WTC11 (cell line): Measurements from ENCODE around the gene RBM45. TPM values are rescaled to one million over a fixed set of nuclear protein-coding genes. Genes with fewer than 3 reads are reported as not detected.
A peak's percentile ranks its signal among the peaks of the same experiment; 100 is the strongest.

Experiments
- ATAC-seq: fragments of 200-7000 bp; cut with Tn5 transposase; 2 replicates; pipeline ENCODE4 v1.10.0; 2021; ENCODE audit warnings: mild to moderate bottlenecking, moderate library complexity
- CTCF ChIA-PET: fragments of 300-600 bp; sonication (Branson Sonifier 250); formaldehyde crosslinking; loops from one replicate; lab custom pipeline; 2021; ENCODE audit warnings: antibody characterized with exemption; lab: Charles Lee
- POLR2A ChIA-PET: fragments of 350-600 bp; sonication (Branson Sonifier 250); formaldehyde crosslinking; loops from one replicate; lab custom pipeline; 2021; ENCODE audit warnings: antibody characterized with exemption; lab: Charles Lee
- DNase-seq: peaks from one replicate; pipeline ENCODE4 v3.0.0; 2021; ENCODE audit warnings: low spot score
- H3K27ac Mint-ChIP-seq: 2 replicates; pipeline ENCODE4 v1.8.0; 2021; ENCODE audit warnings: mixed read lengths
- H3K27me3 Mint-ChIP-seq: 2 replicates; pipeline ENCODE4 v1.8.0; 2021; ENCODE audit warnings: low read depth, mild to moderate bottlenecking, moderate library complexity, mixed read lengths
- H3K36me3 Mint-ChIP-seq: 2 replicates; pipeline ENCODE4 v1.8.0; 2021; ENCODE audit warnings: mixed read lengths
- H3K4me1 Mint-ChIP-seq: 2 replicates; pipeline ENCODE4 v1.8.0; 2022; ENCODE audit warnings: mixed read lengths
- H3K4me3 Mint-ChIP-seq: 2 replicates; pipeline ENCODE4 v1.8.0; 2021; ENCODE audit warnings: mild to moderate bottlenecking, moderate library complexity, mixed read lengths
- H3K9me3 Mint-ChIP-seq: 2 replicates; pipeline ENCODE4 v1.8.0; 2021; ENCODE audit warnings: mixed read lengths
- AR ChIP-seq: fragments of 250-450 bp; sonication (Bioruptor Pico); IDR thresholded peaks from 2 replicates; pipeline ENCODE4 v1.9.0; 2021; ENCODE audit warnings: mild to moderate bottlenecking
- ERG ChIP-seq: fragments of 250-450 bp; sonication (Bioruptor Pico); IDR thresholded peaks from 2 replicates; pipeline ENCODE4 v1.8.0; 2021; ENCODE audit warnings: mild to moderate bottlenecking
- ETV6 ChIP-seq: sonication (generic); formaldehyde crosslinking; IDR thresholded peaks from 2 replicates; pipeline ENCODE4 v1.8.1; 2022; ENCODE audit warnings: mild to moderate bottlenecking, missing genetic modification reagents
- FOXP4 ChIP-seq: sonication (generic); formaldehyde crosslinking; IDR thresholded peaks from 2 replicates; pipeline ENCODE4 v1.8.0; 2022; ENCODE audit warnings: mild to moderate bottlenecking, missing genetic modification reagents
- JUN ChIP-seq: sonication (generic); formaldehyde crosslinking; IDR thresholded peaks from 2 replicates; pipeline ENCODE4 v1.8.0; 2023; ENCODE audit warnings: mild to moderate bottlenecking, missing genetic modification reagents
- NFATC4 ChIP-seq: fragments of 250-450 bp; sonication (Bioruptor Pico); IDR thresholded peaks from 2 replicates; pipeline ENCODE4 v1.9.0; 2021; ENCODE audit warnings: mild to moderate bottlenecking
- NFYB ChIP-seq: sonication (generic); formaldehyde crosslinking; conservative IDR thresholded peaks from 2 replicates; pipeline ENCODE4 v1.8.0; 2022; ENCODE audit warnings: low read depth, missing genetic modification reagents
- PRDM15 ChIP-seq: sonication (generic); formaldehyde crosslinking; IDR thresholded peaks from 2 replicates; pipeline ENCODE4 v1.8.0; 2022; ENCODE audit warnings: missing genetic modification reagents
- SOX15 ChIP-seq: fragments of 250-450 bp; sonication (Bioruptor Pico); IDR thresholded peaks from 2 replicates; pipeline ENCODE4 v1.9.0; 2021; ENCODE audit warnings: mild to moderate bottlenecking
- ZBTB43 ChIP-seq: sonication (generic); formaldehyde crosslinking; IDR thresholded peaks from 2 replicates; pipeline ENCODE4 v1.8.1; 2023; ENCODE audit warnings: mild to moderate bottlenecking, missing genetic modification reagents
- ZNF121 ChIP-seq: sonication (generic); formaldehyde crosslinking; IDR thresholded peaks from 2 replicates; pipeline ENCODE4 v1.8.0; 2023; ENCODE audit warnings: missing genetic modification reagents
- ZNF138 ChIP-seq: sonication (generic); formaldehyde crosslinking; conservative IDR thresholded peaks from 2 replicates; pipeline ENCODE4 v1.8.1; 2022; ENCODE audit warnings: mild to moderate bottlenecking, moderate library complexity, missing genetic modification reagents
- ZNF512 ChIP-seq: sonication (generic); formaldehyde crosslinking; IDR thresholded peaks from 2 replicates; pipeline ENCODE4 v1.8.1; 2022; ENCODE audit warnings: missing genetic modification reagents, borderline replicate concordance
- ZNF532 ChIP-seq: fragments of 250-450 bp; sonication (Bioruptor Pico); IDR thresholded peaks from 2 replicates; pipeline ENCODE4 v1.9.0; 2021; ENCODE audit warnings: mild to moderate bottlenecking, borderline replicate concordance
- total RNA-seq: library from RNA; stranded (reverse); gene quantifications from 3 replicates; pipeline ENCODE4 v1.2.3, GENCODE V29; 2021

RBM45 gene
- total RNA-seq, 1 experiment from 2014 or later, result 9.2 TPM

- TF ChIP-seq ERG (no peak), JUN (CRISPR knock-in tag) (no peak)
These were observed 40.2 kb upstream of the RBM45 start (continued) for GRCh38 chr2:178072000-178072382.

- ChIA-PET POLR2A (no interaction called here), CTCF (interaction anchor here (0.6 to 2.2 kb wide), 6 partner anchors 10 to 342 kb away, joined by 3 to 8 read pairs (median 4); no protein-coding TSS in a partner anchor)
- Mint-ChIP-seq H3K4me1 (peaks cover 16% of the 10 kb centered on the region), H3K4me3 (peak within 1 kb of the TSS; percentile 92), H3K27me3 (peaks cover 42% of the 10 kb centered on the region), H3K27ac (no peak within 1 kb of the TSS), H3K36me3 (no peaks in the 10 kb centered on the region), H3K9me3 (no peaks in the 10 kb centered on the region)
- ATAC-seq (peak; percentile 98), DNase-seq (peak; percentile 86)
- 0 out of 2 replicates have a peak, but pooled peaks have one; percentile 35 for TF ChIP-seq ETV6 (CRISPR knock-in tag)
- TF ChIP-seq ERG, result peak; percentile 65; the same call in 1 of the 2 replicates
- TF ChIP-seq ZNF138 (CRISPR knock-in tag), result no peak
- no peak for TF ChIP-seq NFATC4 (CRISPR knock-in tag)
- TF ChIP-seq PRDM15 (CRISPR knock-in tag), result 0 out of 2 replicates have a peak, but pooled peaks have one; percentile 30
- TF ChIP-seq ZBTB43 (CRISPR knock-in tag), result peak; percentile 23; the same call in 1 of the 2 replicates
- TF ChIP-seq AR (CRISPR knock-in tag), result no peak
- TF ChIP-seq FOXP4 (CRISPR knock-in tag), result peak; percentile 71
- TF ChIP-seq ZNF121 (CRISPR knock-in tag), result no peak
- TF ChIP-seq SOX15, result no peak
- TF ChIP-seq ZNF532 (CRISPR knock-in tag), result no peak
- no peak for TF ChIP-seq ZNF512 (CRISPR knock-in tag)
- TF ChIP-seq NFYB (CRISPR knock-in tag), result no peak
These were observed 39.6 kb upstream of the RBM45 start, which contains the start of gene PDE11A for GRCh38 chr2:178072383-178073301. PDE11A (minus strand) TSS chr2:178072777; CDS start chr2:178072437, 340 bp downstream.
